LNCAP (cell line): ENCODE measurements around the gene HSPBP1.

Source experiments
- CTCF ChIP-seq: fragments of 450-650 bp; IDR thresholded peaks from 2 replicates; pipeline ENCODE4 v1.5.1; 2017; ENCODE audit warnings: mild to moderate bottlenecking

HSPBP1 gene

GRCh38 chr19:55289117-55289796, 9.3 kb upstream of the HSPBP1 start:
- TF ChIP-seq CTCF: no peak

- TF ChIP-seq CTCF: no peak
Observed at GRCh38 chr19:55287361-55288079, 7.6 kb upstream of the HSPBP1 start.

DNA sequence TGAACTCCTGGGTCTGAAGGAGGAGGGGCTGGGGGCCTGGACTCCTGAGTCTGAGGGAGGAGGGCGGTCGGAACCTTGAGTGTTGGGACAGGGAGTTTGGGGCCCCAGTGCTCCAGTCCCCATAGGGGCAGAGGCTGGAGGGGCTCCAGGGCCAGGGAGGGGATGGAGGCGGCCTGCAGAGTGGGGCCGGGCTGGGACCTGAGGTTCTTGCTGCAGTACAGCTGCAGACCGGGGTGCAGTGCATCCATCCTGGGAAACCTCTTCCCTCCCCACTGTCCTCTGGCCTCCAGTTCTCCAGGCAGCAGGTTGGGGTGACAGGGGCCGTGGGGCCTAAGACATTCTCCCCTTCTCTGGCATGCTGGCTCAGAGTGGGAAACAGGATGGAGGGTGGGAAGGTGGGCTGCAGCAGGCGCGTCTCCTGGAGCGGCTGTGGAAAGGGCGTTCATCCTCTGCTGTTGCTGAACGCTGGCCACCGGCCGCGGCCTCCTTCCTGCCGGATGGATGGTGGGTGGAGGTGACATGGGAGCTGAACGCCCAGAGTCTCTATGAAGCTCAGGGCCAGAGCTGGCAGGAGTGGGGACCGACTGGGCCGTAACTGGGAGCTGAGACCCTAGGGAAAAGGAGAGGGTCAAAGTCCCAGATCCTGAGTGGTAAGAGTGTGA, 5.5 kb upstream of the HSPBP1 start:
- TF ChIP-seq CTCF: no peak

DNA sequence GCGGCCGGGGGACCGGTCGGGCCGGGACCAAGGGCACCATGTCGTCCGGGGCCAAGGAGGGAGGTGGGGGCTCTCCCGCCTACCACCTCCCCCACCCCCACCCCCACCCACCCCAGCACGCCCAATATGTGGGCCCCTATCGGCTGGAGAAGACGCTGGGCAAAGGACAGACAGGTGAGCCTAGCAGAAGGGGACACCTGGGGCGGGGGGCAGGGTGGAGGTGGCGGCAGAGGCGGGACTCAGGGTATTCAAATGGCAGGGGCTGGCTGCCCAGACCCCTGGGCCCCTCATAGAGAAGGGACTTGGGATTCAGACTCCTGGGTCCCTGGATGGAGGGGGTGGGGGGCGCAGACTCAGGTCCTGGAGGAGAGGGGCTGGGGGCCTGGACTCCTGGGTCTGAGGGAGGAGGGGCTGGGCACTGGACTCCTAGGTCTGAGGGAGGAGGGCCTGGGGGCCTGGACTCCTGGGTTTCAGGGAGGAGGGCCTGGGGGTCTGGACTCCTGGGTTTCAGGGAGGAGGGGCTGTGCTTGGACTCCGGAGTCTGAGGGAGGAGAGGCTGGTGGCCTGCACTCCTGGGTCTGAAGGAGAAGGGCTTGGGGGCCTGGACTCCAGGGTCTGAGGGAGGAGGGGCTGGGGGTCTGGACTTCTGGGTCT, 4.6 kb upstream of the HSPBP1 start:
- TF ChIP-seq CTCF: no peak

DNA sequence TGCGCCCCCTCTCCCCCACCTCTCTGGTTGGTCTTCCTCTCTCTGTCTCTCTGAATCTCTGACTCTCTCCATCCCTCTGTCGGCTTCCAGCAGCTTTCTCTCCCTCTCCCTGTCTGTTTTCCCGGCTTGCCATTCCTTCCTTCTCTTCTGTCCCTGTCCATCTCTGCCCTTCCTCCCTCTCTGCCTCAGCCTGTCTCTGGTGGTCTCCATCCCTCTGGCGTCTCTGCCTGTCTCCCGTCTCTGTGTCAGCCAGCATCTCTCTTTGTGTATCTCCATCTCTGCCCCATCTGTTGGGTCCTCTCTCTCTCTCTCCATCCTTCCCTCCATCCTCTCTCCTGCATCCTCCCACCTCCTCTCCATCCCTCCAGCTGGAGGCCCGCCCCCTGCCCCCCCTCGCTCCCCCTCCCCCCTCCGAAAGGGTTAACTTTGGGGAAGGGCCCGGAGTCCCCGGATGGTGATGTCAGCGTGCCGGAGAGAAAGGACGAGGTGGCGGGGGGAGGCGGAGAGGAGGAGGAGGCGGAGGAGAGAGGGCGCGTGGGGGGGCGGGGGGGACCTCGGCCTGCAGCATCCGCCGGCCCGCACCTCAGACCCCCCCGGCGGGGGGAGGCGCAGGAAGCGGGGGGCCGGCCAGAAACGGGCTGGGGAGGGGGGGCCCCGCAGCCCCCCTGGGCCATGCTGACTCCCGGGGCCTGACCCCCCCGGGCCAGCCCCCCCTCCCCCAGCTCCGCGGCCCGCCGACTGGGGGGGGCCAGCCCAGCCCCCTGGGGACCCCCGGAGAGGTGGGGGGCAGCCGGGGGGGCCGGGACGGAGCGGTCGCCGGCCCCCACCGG, 3.9 kb upstream of the HSPBP1 start, which contains the start of gene BRSK1:
Gene BRSK1, plus strand, starts transcription at position 450 of the 830 bp plus-strand sequence. CDS start 446 bp downstream, outside the sequence.
- no peak for TF ChIP-seq CTCF

GRCh38 chr19:55279340-55279739, 570 bp downstream of the HSPBP1 start:
- TF ChIP-seq CTCF: no peak
